HT1080 (cell line): ENCODE data around the gene ATP6V1G2. TPM values are rescaled to one million over a fixed set of nuclear protein-coding genes. Genes with fewer than 3 reads are reported as not detected.

Experiments used
- DNase-seq: peaks from one replicate; pipeline ENCODE4 v3.0.0-alpha.2; 2015; ENCODE audit warnings: low read depth
- total RNA-seq: library from RNA; depleted of rRNA; stranded (reverse); fragments of >200 nt; shearing (Covaris generic); gene quantifications from 2 replicates; pipeline ENCODE4 v1.2.3, GENCODE V29; 2014

Gene ATP6V1G2
- total RNA-seq, 1 experiment from 2014 or later: 2.1 TPM

DNA sequence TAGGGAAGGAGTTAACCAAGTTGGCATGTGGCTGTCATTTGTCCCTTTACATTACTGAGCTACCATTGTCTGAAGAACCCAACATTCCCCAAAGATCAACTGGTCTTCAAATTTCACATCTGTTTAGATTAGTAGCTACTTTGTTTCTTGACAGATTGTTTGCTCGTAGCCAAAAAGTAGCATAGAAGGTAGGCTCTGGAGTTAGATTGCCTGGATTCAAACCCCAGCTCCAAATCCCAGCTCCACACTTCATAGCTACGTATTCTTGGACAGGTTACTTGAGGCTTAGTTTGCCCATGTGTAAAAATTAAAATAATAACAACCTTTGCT lies 2.1 kb upstream of the ATP6V1G2 start:
- DNase-seq: no peak

DNA sequence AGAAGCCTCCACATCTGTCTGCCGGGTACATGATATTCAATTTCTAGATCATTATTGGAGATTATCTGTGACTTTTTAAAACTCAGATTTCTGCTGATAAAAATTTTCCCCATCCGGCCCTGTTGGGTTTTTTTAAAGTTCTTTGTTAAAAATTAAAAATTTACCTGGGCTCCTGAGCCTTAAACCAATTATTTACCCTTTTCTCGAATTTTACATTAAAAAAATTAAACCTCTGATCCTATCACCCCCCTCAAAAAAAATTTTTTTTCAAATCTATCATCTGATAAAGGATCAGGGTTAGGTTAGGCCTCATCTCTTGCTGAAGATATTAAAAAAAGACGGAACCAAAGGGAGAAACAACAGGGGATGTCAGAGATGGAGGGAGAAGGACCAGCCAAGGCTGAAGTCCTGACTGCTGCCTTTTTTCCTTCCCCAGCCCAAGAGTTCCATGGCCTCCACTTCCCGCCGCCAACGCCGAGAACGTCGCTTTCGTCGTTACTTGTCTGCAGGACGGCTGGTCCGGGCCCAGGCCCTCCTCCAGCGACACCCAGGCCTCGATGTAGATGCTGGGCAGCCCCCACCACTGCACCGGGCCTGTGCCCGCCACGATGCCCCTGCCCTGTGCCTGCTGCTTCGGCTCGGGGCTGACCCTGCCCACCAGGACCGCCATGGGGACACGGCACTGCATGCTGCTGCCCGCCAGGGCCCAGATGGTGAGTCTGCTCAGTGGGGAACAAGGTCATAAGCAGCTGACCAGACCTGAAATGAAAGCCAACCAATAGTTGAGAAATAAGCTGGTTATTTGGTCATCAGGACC lies 1.5 kb upstream of the ATP6V1G2 start:
- DNase-seq: no peak

DNA sequence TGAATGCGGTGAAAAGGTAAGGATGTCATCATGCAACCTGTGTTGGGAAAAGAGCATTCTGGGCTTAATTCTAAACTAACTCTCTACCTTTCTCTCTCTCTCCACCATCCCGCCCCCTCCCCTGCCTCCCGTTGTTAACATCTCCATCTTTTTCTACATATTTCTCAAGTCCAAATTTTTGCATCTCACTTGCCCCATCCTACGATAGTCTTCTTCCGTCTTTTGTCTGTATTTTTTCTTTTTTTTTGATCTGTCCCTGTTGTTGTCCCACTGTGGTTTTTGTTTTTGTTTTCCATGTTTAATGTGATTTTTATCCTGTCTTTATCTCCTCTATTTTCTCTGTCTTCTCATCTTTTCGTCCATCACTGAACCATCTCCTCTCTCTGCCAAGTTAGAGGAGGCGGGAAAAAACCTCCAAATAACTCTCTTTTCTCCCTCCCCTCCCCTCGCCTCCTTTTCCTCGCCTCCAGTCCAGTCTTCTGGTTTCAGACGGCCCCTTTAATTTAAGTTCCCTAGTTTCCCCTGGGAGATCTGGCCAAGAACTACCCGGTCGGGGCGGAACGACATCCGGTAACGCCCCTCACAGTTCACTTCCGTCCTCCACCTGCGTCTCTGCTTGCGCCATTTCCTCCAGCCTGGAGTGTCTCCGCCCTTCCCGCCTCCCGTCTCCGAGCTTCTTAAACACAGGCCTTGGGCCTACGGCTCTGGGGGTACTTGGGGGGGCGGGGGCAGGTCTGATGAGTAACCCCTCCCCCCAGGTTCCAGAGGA lies 734 bp upstream of the ATP6V1G2 start, which contains the start of gene NFKBIL1:
TSS of gene NFKBIL1 (plus strand) at position 651 of the 769 bp plus-strand sequence. CDS start at position 738, 87 bp downstream.
- peak; percentile 97 for DNase-seq

DNA sequence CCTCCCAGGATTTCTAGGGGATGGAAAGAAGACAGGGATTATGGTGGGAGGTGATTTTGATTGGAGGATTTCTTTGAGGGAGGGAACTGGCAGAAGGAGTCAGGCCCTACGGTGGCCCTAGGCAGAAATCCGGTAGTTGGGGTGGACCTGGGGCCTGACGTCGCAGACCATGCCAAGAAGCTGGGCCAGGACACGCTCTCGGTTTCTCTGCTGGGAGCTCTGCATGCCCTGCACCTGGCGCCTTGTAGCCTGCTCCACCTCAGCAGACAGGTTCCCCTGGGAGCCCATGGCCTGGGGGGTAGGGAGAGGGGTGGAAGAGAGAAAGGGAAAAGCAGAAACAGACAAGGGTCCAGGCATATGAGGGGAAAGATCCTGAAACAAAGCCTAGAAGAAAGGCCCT lies 1.1 kb downstream of the ATP6V1G2 start:
- no peak for DNase-seq

DNA sequence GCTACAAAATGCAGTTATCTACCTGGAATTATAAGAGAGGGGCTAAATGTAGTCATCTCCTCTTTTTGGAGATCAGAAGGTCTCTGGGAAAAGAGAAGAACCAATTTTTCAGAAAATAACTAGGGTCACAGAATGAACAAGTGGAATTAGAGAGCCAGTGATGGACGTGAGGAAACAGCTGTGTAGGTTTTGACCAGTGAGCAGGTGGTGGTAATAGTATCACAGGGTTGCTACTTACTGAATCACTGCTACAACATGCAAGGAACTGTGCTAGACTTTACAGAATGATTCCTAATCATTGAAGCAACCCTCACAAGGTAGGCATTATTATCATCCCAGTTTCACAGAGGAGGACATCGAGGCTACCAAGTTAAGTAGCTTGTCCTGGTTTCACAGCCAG lies 1.7 kb downstream of the ATP6V1G2 start:
- DNase-seq: no peak

DNA sequence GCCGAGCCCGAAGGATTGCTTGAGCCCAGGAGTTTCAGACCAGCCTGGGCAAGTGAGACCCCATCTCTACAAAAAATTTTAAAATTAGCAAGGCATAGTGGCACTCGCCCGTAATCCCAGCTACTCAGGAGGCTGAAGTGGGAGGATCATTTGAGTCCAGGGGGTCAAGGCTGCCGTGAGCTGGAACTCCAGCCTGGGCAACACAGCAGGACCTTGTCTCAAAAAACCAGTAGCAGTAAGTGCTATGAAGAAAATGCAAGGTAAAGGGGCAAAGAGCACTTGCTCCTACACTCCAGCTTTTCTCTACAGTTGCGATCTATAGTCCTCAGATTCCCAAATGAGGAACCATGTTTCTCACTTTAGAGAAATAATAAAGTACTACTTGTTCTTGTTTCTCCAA lies 2.8 kb downstream of the ATP6V1G2 start:
- no peak for DNase-seq

DNA sequence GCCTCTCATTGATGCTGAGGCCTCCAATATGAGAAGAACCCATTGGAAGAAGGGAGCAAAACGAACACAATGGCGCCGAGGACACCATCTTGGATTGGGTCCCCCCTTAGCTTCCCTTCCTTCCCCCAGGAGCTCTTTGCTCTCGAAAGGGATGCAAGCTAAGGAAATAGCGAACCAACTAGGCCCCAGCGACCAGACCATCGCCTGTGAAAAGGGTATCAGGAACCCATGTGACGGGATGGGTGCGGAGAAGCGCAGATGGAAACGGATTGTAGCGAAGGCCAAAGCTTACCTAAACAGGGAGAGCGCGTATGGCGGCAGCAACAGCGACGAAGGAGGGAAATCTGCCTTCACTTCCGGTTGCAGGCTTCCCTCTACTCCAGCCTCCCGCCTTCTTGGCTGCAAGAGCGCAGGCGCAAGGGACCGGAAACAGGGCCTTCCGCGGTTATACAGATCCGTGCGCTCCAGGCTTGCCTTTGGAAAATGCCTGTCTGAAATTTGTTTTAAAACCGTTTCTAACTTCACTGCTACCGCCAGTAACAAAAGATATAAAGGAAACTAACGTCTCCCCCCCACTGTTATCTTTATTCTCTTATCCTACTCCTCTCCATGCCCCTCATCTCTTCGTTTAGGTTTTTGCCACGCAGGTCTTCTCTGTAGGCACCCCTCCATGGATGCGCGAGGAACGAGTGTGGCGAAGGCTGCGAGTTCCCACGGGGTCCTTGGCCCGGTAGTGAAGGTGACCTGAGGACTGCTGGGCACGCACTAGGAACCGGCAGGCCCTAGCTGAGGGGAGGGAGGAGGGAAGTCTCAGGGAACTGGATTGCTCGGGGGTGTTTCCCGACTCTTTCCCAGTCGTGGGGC lies 4.5 kb downstream of the ATP6V1G2 start, which contains the start of gene DDX39B:
TSS of gene DDX39B (minus strand) at position 346 of the 864 bp plus-strand sequence. CDS start 1,471 bp downstream, outside the sequence.
- DNase-seq: peak; percentile 94

DNA sequence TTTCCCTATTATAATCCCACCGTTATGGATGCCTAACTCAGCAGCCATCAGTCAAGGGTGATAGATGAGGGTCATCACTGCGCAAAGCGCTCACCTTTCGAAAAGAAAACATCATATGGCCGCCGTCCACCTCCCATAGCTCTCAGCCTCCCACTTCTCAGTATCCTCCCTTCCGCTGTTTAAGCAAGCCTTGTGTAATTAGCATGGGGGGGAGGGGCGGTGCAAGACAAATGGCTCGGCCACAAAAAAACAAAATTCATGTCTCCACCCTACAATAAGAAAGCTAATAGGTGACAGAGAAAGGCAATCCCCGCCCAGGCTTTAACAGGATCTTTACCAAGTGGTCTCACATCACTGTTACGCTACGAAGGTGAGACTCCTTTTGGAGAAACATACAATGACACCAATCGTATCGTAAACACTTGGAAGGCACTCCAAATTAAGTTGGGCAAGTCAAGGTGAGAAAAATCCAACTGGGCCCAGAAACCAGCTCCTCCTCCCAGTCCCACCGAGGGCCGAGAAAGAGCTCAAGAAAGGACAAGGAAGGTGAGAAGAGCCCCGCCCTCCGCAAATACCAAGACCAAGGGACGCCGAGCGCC lies 5.2 kb downstream of the ATP6V1G2 start:
- peak; percentile 55 for DNase-seq

DNA sequence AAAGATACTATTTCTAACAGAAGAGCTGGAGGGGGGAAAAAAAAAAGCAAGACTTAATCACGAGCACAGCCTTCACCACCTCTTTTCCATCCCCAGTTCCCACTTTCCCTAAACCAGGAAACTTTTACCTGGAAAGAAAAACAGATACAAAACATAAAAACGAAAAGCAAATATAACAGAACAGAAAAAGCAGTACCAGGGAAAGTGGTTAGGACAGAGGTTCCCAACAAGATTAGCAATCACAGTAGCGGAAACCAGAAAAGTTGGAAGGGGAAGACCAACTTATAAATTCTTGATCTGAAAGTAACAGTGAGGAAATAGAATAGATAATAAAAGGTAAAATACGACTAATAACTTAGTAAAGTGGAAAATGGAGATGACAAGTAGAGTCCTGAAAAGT lies 5.8 kb downstream of the ATP6V1G2 start:
- DNase-seq: no peak

DNA sequence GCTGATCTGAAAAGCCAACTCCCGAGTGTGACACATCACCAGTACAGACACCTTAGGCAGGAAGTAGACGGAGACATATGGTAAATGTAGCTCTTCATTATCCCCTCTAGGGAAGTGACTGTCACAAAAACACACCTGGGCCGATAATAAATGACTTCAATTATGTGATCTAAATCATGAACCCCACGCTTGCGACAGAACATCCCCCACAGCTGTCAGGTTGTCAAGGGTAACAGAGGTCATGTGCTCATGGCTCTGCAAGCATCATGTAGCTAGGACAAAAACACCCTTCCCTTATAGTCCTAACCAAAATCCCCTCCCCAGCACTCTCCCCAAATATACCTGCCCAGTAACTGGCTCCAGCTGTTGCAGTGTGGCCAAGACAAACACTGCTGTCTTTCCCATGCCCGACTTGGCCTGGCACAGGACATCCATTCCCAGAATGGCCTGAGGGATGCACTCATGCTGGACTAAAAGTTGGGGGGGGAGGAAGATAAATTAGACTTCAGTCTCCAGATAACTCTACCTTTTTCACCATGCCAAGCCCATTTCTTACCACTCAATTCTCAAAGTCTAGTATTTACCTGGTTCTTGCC lies 7.5 kb downstream of the ATP6V1G2 start:
- no peak for DNase-seq

DNA sequence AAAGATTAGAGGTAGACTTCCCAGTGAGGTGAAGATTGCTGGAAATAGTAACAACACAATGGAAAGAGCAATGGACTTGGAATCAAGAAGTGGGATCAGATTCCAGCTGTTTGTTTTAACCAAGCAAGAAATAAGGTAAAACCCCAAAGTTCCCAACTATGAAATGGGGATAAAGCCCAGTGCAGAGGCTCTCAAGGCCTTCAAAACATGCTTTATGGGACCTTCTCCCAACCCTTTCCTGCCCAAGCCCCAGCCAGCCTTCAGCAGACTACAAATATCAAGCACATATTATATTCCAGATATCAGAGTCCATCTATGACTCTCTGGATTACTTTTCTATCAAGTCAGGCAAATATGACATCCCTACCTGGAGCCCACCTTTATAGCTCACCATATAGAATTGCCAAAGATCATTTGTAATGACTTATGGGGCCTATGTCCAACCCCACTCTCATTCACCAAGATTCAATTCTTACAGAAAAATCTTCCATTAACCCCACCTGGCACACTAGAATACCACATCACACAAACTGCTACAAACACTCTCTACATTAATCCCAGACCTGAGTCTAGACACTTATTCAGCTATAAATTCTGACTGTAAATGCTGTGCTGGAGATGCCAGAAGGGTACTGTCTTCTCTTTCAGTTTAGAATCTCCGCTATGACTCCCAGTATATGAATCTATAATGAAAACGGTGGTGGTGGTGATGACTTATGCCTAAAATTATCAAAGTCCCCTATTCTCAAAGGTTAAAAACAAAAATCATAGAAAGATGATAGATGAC lies 10.7 kb downstream of the ATP6V1G2 start:
- DNase-seq: no peak

DNA sequence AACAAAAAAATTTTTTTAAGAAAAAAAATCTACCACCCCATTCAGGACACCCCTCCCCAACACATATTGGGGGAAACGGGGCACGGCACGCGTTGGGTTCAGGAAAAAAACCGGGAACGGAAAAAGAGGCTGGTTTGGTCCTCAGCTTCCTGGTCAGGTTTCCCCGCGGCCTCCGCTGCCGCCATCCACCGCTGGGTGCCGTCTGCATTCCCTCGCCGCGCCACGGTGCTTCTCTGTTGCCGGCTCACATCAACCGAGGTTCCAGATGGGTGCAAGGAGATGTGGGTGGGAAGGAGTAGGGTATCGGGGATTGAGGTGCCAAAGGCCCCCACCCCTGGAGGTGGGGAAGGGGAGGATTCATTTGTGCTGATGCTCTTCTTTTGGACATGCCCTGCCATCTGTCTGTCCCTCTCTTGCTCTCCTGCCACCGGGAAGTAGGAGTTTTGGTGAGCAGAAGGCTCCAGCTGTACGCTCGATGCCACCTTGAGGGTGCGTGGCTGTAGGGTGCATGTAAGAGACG lies 11.8 kb downstream of the ATP6V1G2 start:
- no peak for DNase-seq

DNA sequence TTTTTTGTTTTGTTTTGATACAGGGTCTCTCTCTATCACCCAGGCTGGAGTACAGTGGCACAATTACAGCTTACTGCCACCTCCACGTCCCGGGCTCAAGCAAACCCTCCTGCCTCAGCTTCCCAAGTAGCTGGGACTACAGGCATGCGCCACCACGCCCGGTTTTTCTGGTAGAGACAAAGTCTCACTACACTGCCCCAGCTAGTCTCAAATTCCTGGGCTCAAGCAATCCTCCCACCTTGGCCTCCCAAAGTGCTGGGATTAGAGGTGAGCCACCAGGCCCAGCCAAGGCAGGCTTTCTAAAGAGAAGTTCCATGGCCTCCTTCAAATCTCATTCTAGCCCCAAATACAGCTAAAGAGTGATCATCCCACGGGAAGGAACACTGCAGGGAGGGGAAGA lies 12.4 kb downstream of the ATP6V1G2 start:
- no peak for DNase-seq

DNA sequence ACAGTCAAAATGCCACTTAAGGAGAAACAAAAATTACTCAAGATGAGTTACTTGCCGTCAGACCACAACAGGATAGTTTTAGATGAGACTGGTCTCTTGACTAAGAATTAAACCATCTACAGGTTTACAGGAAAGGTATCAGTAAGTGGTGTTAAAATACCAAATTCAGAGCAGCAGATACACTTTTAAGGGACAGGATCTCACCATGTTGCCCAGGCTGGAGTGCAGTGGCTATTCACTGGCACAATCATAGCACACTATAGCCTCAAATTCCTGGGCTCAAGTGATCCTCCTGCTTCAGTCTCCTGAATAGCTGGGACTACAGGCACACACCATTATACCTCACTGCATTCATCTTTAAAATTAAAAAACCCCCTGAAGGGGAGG lies 13.0 kb downstream of the ATP6V1G2 start:
- no peak for DNase-seq

DNA sequence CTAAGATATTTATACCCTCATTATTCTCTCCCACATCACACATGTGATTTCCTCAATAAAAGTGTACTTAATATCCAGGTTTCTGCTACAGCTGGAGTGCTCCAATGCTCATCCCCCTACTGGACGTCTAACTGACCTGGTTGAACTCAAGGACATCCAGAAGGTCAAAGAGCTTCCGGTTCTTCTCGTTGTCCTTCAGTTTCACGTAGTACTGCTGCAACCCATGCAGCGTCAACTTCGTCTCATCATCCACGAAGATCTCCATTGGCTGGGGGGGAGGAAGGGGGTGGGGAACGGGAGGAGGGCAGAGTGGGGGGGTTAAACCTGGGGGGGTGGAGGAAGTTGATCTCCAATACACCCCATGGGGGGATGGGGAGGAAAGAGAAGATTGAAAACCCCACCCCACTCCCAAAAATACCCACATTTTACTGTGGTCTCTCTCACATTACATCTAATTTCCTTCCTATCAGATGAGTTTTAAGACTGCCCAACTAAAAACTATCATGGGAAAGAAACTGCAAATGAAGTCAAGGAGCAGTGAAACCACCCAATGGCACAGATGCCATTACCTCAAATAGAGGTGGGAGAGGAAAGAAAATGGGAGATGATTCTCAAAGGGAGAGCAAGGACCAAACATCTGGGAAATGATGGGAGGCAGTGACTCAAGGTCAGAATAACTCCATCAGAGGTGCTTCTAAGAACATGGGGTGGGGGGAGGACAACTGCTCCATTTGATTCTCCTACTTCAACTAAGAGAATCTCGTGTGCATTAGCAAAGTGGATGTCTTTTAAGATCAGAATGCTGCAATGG lies 13.6 kb downstream of the ATP6V1G2 start:
- no peak for DNase-seq

DNA sequence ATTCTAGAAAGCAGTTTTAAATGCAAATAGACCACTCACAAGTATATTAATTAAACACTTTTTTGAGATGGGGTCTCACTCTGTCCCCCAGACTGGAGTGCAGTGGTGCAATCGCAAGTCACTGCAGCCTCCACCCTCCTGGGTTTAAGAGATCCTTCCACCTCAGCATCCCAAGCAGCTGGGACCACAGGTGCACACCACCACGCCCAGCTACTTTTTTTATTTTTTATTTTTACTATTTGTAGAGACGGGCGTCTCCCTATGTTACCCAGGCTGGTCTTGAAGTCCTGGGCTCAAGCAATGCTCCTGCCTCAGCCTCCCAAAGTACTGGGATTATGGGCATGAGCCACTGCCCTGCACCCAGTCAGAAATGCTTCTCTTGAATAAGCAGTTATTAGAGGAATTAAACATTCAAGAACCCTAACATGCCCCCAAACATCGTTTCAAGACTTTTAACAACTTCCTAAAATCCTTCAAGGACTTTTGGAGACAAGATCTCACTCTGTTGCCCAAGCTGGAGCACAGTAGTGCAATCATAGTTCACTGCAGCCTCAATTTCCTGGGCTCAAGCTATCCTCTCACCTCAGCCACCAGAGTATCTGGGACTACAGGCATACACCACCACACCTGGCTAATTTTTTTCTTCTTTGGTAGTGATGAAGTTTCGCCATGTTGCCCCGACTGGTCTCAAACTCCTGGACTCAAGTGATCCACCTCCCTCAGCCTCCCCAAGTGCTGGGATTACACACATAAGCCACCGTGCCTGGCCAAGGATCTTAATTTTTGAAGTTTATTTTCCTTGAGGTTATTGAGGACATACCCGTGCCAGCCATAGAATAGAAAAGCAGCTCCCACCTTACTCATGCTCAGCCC lies 14.4 kb downstream of the ATP6V1G2 start:
- no peak for DNase-seq

DNA sequence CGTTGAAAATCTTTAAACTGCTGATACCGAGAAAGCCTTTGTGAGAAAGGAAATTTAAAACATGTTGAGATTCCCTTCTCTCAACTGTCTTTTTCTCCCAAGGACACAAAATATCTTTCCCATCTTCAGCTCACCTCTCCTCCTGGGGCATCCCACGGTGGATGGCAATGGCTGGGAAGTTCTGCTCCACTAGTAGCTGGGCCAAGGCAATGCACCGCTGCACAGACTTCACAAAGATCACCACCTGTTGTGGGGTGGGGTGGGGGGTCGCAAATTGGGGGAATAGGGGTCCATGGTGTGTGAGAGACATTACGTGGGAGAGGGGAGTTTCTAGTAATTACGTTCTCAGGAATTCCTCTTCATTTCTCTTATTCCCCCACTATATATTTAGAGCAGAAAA lies 15.2 kb downstream of the ATP6V1G2 start:
- no peak for DNase-seq

DNA sequence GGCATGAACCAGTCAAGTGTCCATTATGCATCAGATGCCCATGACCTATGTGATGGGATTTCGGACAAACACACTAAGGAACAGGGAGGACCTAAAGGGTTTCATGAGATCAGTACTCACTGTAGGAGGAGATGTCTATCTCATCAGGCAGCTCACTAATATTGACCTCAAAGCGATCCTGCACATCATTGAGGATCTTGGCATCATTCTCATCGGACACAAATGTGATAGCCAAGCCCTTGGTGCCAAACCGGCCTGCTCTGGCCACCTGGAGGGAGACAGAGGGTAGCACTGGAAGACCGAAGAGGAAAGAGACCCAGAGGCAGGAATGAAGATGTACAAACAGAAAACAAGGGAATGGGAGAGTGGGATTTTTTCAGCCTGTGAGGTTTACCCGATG lies 15.7 kb downstream of the ATP6V1G2 start:
- DNase-seq: no peak
